ENCODE measurements around the gene ZCCHC24.

DNA sequence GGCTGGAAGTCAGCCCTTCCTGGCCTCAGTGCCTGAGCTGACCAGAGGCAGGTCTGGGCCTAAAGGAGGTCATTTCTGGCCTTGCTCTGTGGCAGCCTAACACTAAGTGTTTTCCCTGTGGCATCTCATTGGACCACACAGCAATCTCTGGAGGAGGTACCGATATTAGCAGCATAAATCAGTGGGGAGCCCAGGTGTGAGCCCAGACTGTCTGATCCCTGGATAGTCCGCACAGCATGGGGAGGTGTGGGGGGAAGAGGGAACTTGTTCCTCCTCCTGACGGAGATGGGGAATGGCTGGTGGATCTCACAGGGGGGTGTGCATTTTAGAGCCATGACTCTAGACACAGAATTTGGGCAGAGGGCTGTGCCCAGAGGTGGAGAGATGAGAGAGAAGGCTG lies 109.1 kb downstream of the ZCCHC24 start:
- TF ChIP-seq POLR2A (IDR thresholded peaks at IDR 0.05), result no peak
- TF ChIP-seq CTCF (IDR thresholded peaks at IDR 0.05), result no peak

Measured in testis (tissue), 2 donors.